ENCODE data around the gene PDIA6.

DNA sequence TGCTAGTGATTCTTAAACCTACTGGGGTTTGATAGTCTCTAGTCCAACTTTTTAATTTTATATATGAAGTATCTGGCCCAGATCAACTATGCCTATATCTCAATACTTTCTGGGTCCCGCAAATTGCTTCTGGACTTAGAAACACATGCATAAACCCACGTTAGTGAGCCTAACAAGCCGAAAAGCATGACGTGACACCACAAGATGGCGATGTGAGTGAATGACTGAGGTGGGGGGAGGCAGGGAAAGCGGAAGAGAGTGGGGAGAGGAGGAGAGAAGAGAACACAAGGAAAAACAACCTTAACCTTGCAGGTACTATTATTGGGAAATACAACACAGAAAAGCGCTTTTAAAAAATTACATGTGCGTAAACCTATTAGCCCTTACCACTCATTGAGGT, 13.8 kb downstream of the PDIA6 start:
- TF ChIP-seq, protein P1, sequence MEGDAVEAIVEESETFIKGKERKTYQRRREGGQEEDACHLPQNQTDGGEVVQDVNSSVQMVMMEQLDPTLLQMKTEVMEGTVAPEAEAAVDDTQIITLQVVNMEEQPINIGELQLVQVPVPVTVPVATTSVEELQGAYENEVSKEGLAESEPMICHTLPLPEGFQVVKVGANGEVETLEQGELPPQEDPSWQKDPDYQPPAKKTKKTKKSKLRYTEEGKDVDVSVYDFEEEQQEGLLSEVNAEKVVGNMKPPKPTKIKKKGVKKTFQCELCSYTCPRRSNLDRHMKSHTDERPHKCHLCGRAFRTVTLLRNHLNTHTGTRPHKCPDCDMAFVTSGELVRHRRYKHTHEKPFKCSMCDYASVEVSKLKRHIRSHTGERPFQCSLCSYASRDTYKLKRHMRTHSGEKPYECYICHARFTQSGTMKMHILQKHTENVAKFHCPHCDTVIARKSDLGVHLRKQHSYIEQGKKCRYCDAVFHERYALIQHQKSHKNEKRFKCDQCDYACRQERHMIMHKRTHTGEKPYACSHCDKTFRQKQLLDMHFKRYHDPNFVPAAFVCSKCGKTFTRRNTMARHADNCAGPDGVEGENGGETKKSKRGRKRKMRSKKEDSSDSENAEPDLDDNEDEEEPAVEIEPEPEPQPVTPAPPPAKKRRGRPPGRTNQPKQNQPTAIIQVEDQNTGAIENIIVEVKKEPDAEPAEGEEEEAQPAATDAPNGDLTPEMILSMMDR (IDR thresholded peaks at IDR 0.05), result 0 out of 2 replicates have a peak, but pooled peaks have one; percentile 8
- TF ChIP-seq ZFX (IDR thresholded peaks at IDR 0.05; ENCODE audit: borderline replicate concordance), result no peak

Data from 22Rv1 (cell line).